Measurements from ENCODE around the gene EPB41. TPM values are rescaled to one million over a fixed set of nuclear protein-coding genes. Genes with fewer than 3 reads are reported as not detected.

The EPB41 gene
- total RNA-seq, 1 donor from 2014 or later = 102 TPM

DNA sequence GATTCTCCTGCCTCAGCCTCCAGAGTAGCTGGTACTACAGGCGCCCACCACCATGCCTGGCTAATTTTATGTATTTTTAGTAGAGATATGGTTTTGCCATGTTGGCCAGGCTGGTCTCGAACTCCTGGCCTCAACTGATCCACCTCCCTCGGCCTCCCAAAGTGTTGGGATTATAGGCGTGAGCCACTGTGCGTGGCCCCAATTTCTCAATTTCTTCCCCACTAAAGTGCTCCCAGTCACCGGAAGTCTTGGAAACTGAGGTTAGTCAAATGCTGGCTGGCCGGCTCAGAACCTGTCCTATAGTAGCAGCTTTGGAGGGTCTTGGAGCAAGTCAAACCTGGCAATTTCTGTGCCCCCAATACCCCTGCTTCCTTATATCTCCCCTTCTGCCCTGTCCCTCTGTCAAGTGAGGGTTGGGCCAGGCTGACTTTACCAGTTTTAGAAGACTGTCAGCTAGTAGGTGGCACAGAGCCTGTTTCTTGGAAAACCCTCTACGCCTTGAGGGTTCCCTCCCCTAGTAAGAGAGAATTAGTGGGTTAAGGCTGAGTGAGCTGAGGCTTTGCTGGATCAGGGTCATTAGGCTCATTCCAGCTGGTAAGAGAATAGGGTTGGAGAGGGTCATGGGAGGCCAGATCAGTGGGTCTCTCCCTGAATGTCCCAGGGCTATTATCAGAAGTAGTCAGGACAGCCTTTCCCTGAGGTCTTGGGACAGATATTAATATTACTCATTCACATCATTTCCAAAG, 8.3 kb upstream of the EPB41 start:
- Mint-ChIP-seq H3K4me3 (ENCODE audit: low read depth) (no peak overlapping the region), H3K36me3 (ENCODE audit: insufficient read depth) (no peaks in the 10 kb centered on the region), H3K9me3 (ENCODE audit: low read depth) (no peaks in the 10 kb centered on the region), H3K27ac (no peak overlapping the region), H3K4me1 (ENCODE audit: low read depth) (no peaks in the 10 kb centered on the region), H3K27me3 (no peaks in the 10 kb centered on the region)
- no peak for DNase-seq (ENCODE audit: low spot score, unreplicated experiment)
- TF ChIP-seq, protein P1, sequence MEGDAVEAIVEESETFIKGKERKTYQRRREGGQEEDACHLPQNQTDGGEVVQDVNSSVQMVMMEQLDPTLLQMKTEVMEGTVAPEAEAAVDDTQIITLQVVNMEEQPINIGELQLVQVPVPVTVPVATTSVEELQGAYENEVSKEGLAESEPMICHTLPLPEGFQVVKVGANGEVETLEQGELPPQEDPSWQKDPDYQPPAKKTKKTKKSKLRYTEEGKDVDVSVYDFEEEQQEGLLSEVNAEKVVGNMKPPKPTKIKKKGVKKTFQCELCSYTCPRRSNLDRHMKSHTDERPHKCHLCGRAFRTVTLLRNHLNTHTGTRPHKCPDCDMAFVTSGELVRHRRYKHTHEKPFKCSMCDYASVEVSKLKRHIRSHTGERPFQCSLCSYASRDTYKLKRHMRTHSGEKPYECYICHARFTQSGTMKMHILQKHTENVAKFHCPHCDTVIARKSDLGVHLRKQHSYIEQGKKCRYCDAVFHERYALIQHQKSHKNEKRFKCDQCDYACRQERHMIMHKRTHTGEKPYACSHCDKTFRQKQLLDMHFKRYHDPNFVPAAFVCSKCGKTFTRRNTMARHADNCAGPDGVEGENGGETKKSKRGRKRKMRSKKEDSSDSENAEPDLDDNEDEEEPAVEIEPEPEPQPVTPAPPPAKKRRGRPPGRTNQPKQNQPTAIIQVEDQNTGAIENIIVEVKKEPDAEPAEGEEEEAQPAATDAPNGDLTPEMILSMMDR (IDR thresholded peaks at IDR 0.05; ENCODE audit: unreplicated experiment) = no peak

DNA sequence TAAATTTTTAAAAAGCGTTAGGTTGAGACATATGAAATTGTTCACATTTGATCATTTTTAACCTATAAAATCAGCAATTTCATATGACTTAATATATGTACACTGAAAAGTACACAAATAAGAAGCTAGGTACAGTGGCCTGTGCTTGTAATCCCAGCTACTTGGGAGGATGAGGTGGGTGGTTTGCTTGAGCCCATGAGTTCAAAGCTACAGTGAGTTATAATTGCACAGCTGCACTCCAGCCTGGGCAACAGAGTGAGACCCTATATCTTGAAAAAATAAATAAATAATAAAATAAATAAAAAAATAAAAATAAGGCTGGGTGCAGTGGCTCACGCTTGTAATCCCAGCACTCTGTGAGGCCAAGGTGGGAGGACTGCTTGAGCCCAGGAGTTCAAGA, 5.2 kb upstream of the EPB41 start:
- TF ChIP-seq, protein P1 (IDR thresholded peaks at IDR 0.05; ENCODE audit: unreplicated experiment) = no peak
- no peaks in the 10 kb centered on the region for H3K27me3 Mint-ChIP-seq
- H3K27ac Mint-ChIP-seq = no peak overlapping the region
- H3K9me3 Mint-ChIP-seq (ENCODE audit: low read depth) = no peaks in the 10 kb centered on the region
- H3K36me3 Mint-ChIP-seq (ENCODE audit: insufficient read depth) = no peaks in the 10 kb centered on the region
- H3K4me3 Mint-ChIP-seq (ENCODE audit: low read depth) = no peak overlapping the region
- H3K4me1 Mint-ChIP-seq (ENCODE audit: low read depth) = peaks cover 6% of the 10 kb centered on the region
- no peak for DNase-seq (ENCODE audit: low spot score, unreplicated experiment)

DNA sequence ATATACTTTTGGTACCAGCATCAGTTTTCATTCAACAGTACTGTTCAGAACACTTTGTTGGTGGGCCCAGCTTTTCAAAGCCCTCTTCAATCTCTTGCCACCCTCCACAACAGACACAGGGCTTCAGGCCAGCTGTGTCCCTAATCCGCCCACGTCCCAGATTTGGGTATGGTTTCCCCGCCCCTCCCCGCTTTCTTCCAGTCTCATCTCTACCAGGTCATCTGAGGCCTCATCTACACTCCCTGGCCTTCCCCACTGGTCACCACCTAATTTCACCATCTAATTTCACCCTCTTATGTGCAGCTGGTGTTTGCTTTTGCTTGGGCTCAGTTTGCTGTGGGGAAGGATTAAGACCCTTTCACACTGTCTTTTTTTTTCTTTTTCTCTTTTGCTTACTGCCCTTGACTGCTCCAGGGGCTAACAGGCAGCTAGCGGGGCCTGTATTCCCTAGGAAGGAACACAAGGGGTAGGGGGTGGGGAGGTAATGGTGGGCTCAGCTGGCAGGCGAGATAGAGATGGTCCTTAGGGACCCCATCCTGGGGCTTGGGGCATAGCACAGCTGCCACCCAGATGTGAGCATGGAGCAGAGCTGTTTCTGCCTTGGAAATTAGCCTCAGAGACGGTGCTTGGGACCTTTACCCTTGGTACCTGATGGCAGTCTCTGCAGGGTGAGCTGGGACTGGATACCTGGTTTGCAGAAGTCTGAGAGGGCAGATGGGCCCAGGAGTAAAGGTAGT, 3.8 kb upstream of the EPB41 start:
- Mint-ChIP-seq H3K4me1 (ENCODE audit: low read depth) (peaks cover 13% of the 10 kb centered on the region), H3K9me3 (ENCODE audit: low read depth) (no peaks in the 10 kb centered on the region), H3K27me3 (no peaks in the 10 kb centered on the region), H3K4me3 (ENCODE audit: low read depth) (no peak overlapping the region), H3K36me3 (ENCODE audit: insufficient read depth) (no peaks in the 10 kb centered on the region), H3K27ac (no peak overlapping the region)
- no peak for DNase-seq (ENCODE audit: low spot score, unreplicated experiment)
- TF ChIP-seq, protein P1 (IDR thresholded peaks at IDR 0.05; ENCODE audit: unreplicated experiment) = no peak

DNA sequence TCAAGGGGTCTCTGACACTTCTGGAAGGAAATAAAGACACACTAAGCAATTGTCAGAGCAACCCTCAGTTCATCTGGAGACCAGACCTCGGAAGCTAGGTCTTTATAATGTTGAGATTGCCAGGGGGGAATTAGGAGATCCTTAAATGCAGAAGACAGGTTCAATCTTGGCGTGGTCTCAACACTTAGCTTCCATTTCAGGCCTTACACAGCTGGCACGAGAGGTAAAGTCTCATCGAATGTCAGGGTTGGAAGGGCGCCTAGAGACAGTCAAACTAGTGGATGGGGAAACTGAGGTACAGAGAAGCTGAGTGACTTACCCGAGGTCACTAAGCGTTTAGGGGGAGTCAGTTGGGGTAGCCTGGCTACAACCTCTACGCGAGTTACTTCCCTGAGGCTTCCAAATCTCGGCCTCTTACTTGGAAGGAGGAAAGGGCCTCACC, 562 bp upstream of the EPB41 start:
- TF ChIP-seq, protein P1 (IDR thresholded peaks at IDR 0.05; ENCODE audit: unreplicated experiment) = no peak
- no peaks in the 10 kb centered on the region for H3K36me3 Mint-ChIP-seq (ENCODE audit: insufficient read depth)
- peak overlapping the region; percentile 63 for H3K4me3 Mint-ChIP-seq (ENCODE audit: low read depth)
- H3K9me3 Mint-ChIP-seq (ENCODE audit: low read depth) = no peaks in the 10 kb centered on the region
- peak overlapping the region; percentile 81 for H3K27ac Mint-ChIP-seq
- no peak for DNase-seq (ENCODE audit: low spot score, unreplicated experiment)
- H3K27me3 Mint-ChIP-seq = no peaks in the 10 kb centered on the region
- H3K4me1 Mint-ChIP-seq (ENCODE audit: low read depth) = peaks cover 23% of the 10 kb centered on the region

DNA sequence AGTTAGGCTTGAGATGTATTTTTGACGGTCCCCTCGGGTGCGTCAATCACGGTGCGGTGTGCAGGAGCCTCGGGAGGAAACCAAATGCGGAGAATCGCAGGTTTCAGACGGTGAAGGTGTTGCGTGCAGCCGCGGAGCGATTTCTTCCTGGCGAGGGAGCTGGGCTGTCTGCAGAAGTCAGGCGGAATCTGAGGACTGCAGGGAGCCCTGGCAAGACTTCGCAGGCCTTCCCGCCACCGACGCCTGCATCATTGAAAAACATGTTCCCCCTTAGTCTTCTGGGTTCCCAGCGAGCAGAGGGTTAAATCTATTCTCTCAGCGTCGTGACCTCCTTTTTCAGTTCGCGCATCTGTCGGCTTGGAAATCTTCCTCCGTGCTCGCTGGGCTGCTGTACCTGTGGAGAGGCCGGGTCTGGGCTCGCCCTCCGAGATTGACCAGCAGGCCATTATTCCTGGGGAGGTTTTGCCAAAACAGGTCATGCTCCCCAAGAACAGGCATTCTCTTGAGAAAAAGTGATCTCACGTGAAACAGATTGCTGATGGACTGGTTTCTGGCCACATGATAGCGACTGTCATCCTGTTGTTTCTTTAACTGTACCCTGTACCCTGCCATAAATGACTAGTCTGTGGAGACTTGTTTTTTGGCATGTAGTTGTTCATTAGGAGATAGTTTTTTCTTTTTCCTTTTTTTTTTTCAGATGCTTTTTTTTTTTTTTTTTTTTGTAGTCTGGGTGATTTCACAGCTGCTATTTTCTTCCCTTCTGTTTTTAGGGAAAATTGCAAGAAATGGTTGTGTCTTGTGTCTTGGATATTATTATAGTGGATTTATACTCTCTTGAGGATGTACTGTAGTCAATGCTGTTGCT, 894 bp downstream of the EPB41 start:
- Mint-ChIP-seq H3K9me3 (ENCODE audit: low read depth) (no peaks in the 10 kb centered on the region), H3K4me1 (ENCODE audit: low read depth) (peaks cover 23% of the 10 kb centered on the region), H3K36me3 (ENCODE audit: insufficient read depth) (no peaks in the 10 kb centered on the region), H3K27ac (peak overlapping the region; percentile 99), H3K4me3 (ENCODE audit: low read depth) (peak overlapping the region; percentile 98), H3K27me3 (no peaks in the 10 kb centered on the region)
- TF ChIP-seq, protein P1 (IDR thresholded peaks at IDR 0.05; ENCODE audit: unreplicated experiment) = no peak
- DNase-seq (ENCODE audit: low spot score, unreplicated experiment) = no peak

Data from progenitor cell of endocrine pancreas (in vitro differentiated cells).